Naive thymus-derived CD8-positive, alpha-beta T cell (primary cell): ENCODE results near the gene KCNAB2. TPM values are rescaled to one million over a fixed set of nuclear protein-coding genes. Genes with fewer than 3 reads are reported as not detected.
A peak's percentile ranks its signal among the peaks of the same experiment; 100 is the strongest.

Experiments
- ATAC-seq, 2 donors: fragments of 150-1000 bp; cut with Tn5 transposase in 1 of 2; sonication (Bioruptor Pico), chemical (Tn5 transposase) in 1 of 2; 1 replicate in 1 of 2; 2 replicates in 1 of 2; pipeline ENCODE4 v1.10.0; 2021; ENCODE audit warnings: mild to moderate bottlenecking in 2 of 2, moderate library complexity in 2 of 2
- POLR2A ChIA-PET: fragments of 350-600 bp; sonication (Branson Sonifier 250); formaldehyde crosslinking; loops from one replicate; lab custom pipeline; 2021; ENCODE audit warnings: antibody characterized with exemption; lab: Charles Lee
- DNase-seq, 10 donors: peaks; one replicate each; pipeline versions ENCODE4 v3.0.0 to v3.0.0-alpha.2; 2020 to 2022
- H3K27ac Mint-ChIP-seq, 10 donors: one replicate each; pipeline ENCODE4 v1.8.0; 2020 to 2022; ENCODE audit warnings: mild to moderate bottlenecking in 10 of 10, mixed read lengths in 10 of 10, moderate library complexity in 4 of 10, inconsistent platforms in 1 of 10
- H3K27me3 Mint-ChIP-seq, 5 donors: one replicate each; pipeline ENCODE4 v1.8.0; 2021 to 2022; ENCODE audit warnings: mixed read lengths in 5 of 5
- H3K36me3 Mint-ChIP-seq, 3 donors: one replicate each; pipeline ENCODE4 v1.8.0; 2020 to 2022; ENCODE audit warnings: mixed read lengths in 3 of 3, mild to moderate bottlenecking in 2 of 3, inconsistent platforms in 1 of 3
- H3K4me1 Mint-ChIP-seq, 4 donors: one replicate each; pipeline ENCODE4 v1.8.0; 2021 to 2022; ENCODE audit warnings: mixed read lengths in 4 of 4
- H3K4me3 Mint-ChIP-seq, 10 donors: one replicate each; pipeline ENCODE4 v1.8.0; 2020 to 2022; ENCODE audit warnings: mild to moderate bottlenecking in 10 of 10, mixed read lengths in 10 of 10, moderate library complexity in 6 of 10, inconsistent platforms in 1 of 10
- H3K9me3 Mint-ChIP-seq, 9 donors: one replicate each; pipeline ENCODE4 v1.8.0; 2020 to 2022; ENCODE audit warnings: mixed read lengths in 9 of 9, mild to moderate bottlenecking in 3 of 9, inconsistent platforms in 1 of 9, moderate library complexity in 1 of 9
- polyA plus RNA-seq, 3 donors: library from polyadenylated mRNA; unstranded; fragments of 300-500 nt; fragmentation: Illumina TruSeq; gene quantifications; one replicate each; pipeline ENCODE4 v1.2.3, GENCODE V29; 2021
- total RNA-seq, 8 experiments: library from RNA in 2 of 8; stranded (reverse) in 2 of 8; gene quantifications; one replicate each; pipeline ENCODE4 v1.2.3 and lab custom pipeline; 2021 to 2026

KCNAB2 gene
- total and polyA plus RNA-seq, 5 experiments from 2014 or later: 17.8 to 190 (median 46.6) TPM

GRCh38 chr1:6124341-6124740, 78.7 kb downstream of the KCNAB2 start:
- no peak overlapping the region for H3K27ac Mint-ChIP-seq
- H3K27me3 Mint-ChIP-seq: peaks cover 0 to 18% (median 9%) of the 10 kb centered on the region in 5 donors
- DNase-seq (no peak), ATAC-seq (no peak)
- H3K36me3 Mint-ChIP-seq: no peaks in the 10 kb centered on the region
- no peak overlapping the region for H3K4me3 Mint-ChIP-seq
- H3K9me3 Mint-ChIP-seq: no peaks in the 10 kb centered on the region
- POLR2A ChIA-PET: no interaction called here
- H3K4me1 Mint-ChIP-seq: peaks cover 0 to 8% (median 8%) of the 10 kb centered on the region in 4 donors

GRCh38 chr1:6124746-6125365, 79.2 kb downstream of the KCNAB2 start:
- Mint-ChIP-seq H3K4me1 (peaks cover 0 to 10% (median 8%) of the 10 kb centered on the region in 4 donors), H3K9me3 (no peaks in the 10 kb centered on the region), H3K27me3 (peaks cover 0 to 18% (median 9%) of the 10 kb centered on the region in 5 donors), H3K27ac (no peak overlapping the region), H3K36me3 (no peaks in the 10 kb centered on the region), H3K4me3 (no peak overlapping the region)
- DNase-seq: no peak
- POLR2A ChIA-PET: no interaction called here
- ATAC-seq: no peak

GRCh38 chr1:6125366-6125765, 79.7 kb downstream of the KCNAB2 start:
- DNase-seq: no peak
- POLR2A ChIA-PET: no interaction called here
- ATAC-seq: no peak
- Mint-ChIP-seq H3K4me1 (peaks cover 0 to 10% (median 8%) of the 10 kb centered on the region in 4 donors), H3K27me3 (peaks cover 0 to 18% (median 9%) of the 10 kb centered on the region in 5 donors), H3K36me3 (no peaks in the 10 kb centered on the region), H3K4me3 (no peak overlapping the region), H3K9me3 (no peaks in the 10 kb centered on the region), H3K27ac (peak overlapping the region in 1 of 10 donors; percentile 31)

GRCh38 chr1:6126028-6126427, 80.3 kb downstream of the KCNAB2 start:
- Mint-ChIP-seq H3K27ac (peak overlapping the region in 1 of 10 donors; percentile 31), H3K4me3 (no peak overlapping the region), H3K36me3 (no peaks in the 10 kb centered on the region), H3K9me3 (no peaks in the 10 kb centered on the region), H3K4me1 (peaks cover 0 to 10% (median 8%) of the 10 kb centered on the region in 4 donors), H3K27me3 (peaks cover 0 to 18% (median 9%) of the 10 kb centered on the region in 5 donors)
- ATAC-seq: no peak
- POLR2A ChIA-PET: no interaction called here
- no peak for DNase-seq

GRCh38 chr1:6126521-6127067, 80.9 kb downstream of the KCNAB2 start:
- H3K9me3 Mint-ChIP-seq: no peaks in the 10 kb centered on the region
- ATAC-seq (no peak), DNase-seq (no peak)
- H3K4me1 Mint-ChIP-seq: peaks cover 0 to 10% (median 8%) of the 10 kb centered on the region in 4 donors
- H3K4me3 Mint-ChIP-seq: peak overlapping the region in 3 of 10 donors; percentile 8 to 30 (median 14)
- POLR2A ChIA-PET: no interaction called here
- peaks cover 0 to 18% (median 9%) of the 10 kb centered on the region in 5 donors for H3K27me3 Mint-ChIP-seq
- H3K27ac Mint-ChIP-seq: peak overlapping the region in 1 of 10 donors; percentile 53
- no peaks in the 10 kb centered on the region for H3K36me3 Mint-ChIP-seq

GRCh38 chr1:6127587-6128163, 82.0 kb downstream of the KCNAB2 start:
- POLR2A ChIA-PET: interaction anchor here (0.5 kb wide), 1 partner anchor 90 kb away, joined by 4 read pairs; no protein-coding TSS in a partner anchor
- ATAC-seq (peak; percentile 90 to 93), DNase-seq (peak; percentile 28 to 80 (median 62))
- Mint-ChIP-seq H3K27me3 (peaks cover 0 to 18% (median 9%) of the 10 kb centered on the region in 5 donors), H3K9me3 (peaks cover 0 to 9% (median 3%) of the 10 kb centered on the region in 9 donors), H3K4me3 (peak overlapping the region in 4 of 10 donors; percentile 21 to 56 (median 36)), H3K4me1 (peaks cover 0 to 10% (median 8%) of the 10 kb centered on the region in 4 donors), H3K36me3 (peaks cover 0 to 7% (median 0%) of the 10 kb centered on the region in 3 donors), H3K27ac (peak overlapping the region in 1 of 10 donors; percentile 49)

GRCh38 chr1:6128276-6129081, 82.8 kb downstream of the KCNAB2 start:
- DNase-seq: no peak
- Mint-ChIP-seq H3K4me1 (peaks cover 0 to 10% (median 8%) of the 10 kb centered on the region in 4 donors), H3K27ac (peak overlapping the region in 1 of 10 donors; percentile 49), H3K27me3 (peaks cover 0 to 18% (median 9%) of the 10 kb centered on the region in 5 donors), H3K4me3 (peak overlapping the region in 2 of 10 donors; percentile 21 to 56), H3K36me3 (peaks cover 0 to 10% (median 0%) of the 10 kb centered on the region in 3 donors), H3K9me3 (peaks cover 0 to 11% (median 4%) of the 10 kb centered on the region in 9 donors)
- POLR2A ChIA-PET: no interaction called here
- no peak for ATAC-seq

GRCh38 chr1:6129313-6129712, 83.6 kb downstream of the KCNAB2 start:
- ATAC-seq (no peak), DNase-seq (no peak)
- Mint-ChIP-seq H3K4me1 (peaks cover 0 to 10% (median 8%) of the 10 kb centered on the region in 4 donors), H3K27me3 (peaks cover 0 to 18% (median 9%) of the 10 kb centered on the region in 5 donors), H3K27ac (peak overlapping the region in 2 of 10 donors; percentile 27 to 62), H3K9me3 (peaks cover 0 to 11% (median 4%) of the 10 kb centered on the region in 9 donors), H3K4me3 (no peak overlapping the region), H3K36me3 (peaks cover 0 to 10% (median 0%) of the 10 kb centered on the region in 3 donors)
- POLR2A ChIA-PET: no interaction called here

- Mint-ChIP-seq H3K4me3 (no peak overlapping the region), H3K27ac (no peak overlapping the region), H3K27me3 (peaks cover 0 to 21% (median 9%) of the 10 kb centered on the region in 5 donors), H3K4me1 (peaks cover 0 to 10% (median 8%) of the 10 kb centered on the region in 4 donors), H3K36me3 (peaks cover 0 to 10% (median 0%) of the 10 kb centered on the region in 3 donors), H3K9me3 (peaks cover 0 to 11% (median 4%) of the 10 kb centered on the region in 9 donors)
- ATAC-seq (no peak), DNase-seq (no peak)
- POLR2A ChIA-PET: no interaction called here
Measured at GRCh38 chr1:6130036-6130435, 84.3 kb downstream of the KCNAB2 start.

GRCh38 chr1:6130596-6130995, 84.9 kb downstream of the KCNAB2 start:
- Mint-ChIP-seq H3K4me3 (no peak overlapping the region), H3K27ac (no peak overlapping the region), H3K27me3 (peaks cover 0 to 20% (median 8%) of the 10 kb centered on the region in 5 donors), H3K36me3 (peaks cover 0 to 10% (median 0%) of the 10 kb centered on the region in 3 donors), H3K9me3 (peaks cover 0 to 11% (median 4%) of the 10 kb centered on the region in 9 donors), H3K4me1 (peaks cover 0 to 10% (median 8%) of the 10 kb centered on the region in 4 donors)
- ATAC-seq: no peak
- POLR2A ChIA-PET: no interaction called here
- no peak for DNase-seq

GRCh38 chr1:6131561-6131960, 85.9 kb downstream of the KCNAB2 start:
- DNase-seq (no peak), ATAC-seq (no peak)
- peaks cover 0 to 10% (median 0%) of the 10 kb centered on the region in 3 donors for H3K36me3 Mint-ChIP-seq
- peaks cover 0 to 11% (median 4%) of the 10 kb centered on the region in 9 donors for H3K9me3 Mint-ChIP-seq
- H3K27ac Mint-ChIP-seq: no peak overlapping the region
- POLR2A ChIA-PET: no interaction called here
- no peak overlapping the region for H3K4me3 Mint-ChIP-seq
- H3K4me1 Mint-ChIP-seq: peaks cover 0 to 10% (median 7%) of the 10 kb centered on the region in 4 donors
- peaks cover 0 to 16% (median 3%) of the 10 kb centered on the region in 5 donors for H3K27me3 Mint-ChIP-seq
